GM10248 (cell line): ENCODE results near the gene B3GAT1.

Experiments
- CTCF ChIA-PET: fragments of 300-600 bp; sonication (Branson Sonifier 250); formaldehyde crosslinking; extraction: SDS; loops from one replicate; lab custom pipeline; 2021; ENCODE audit warnings: antibody characterized with exemption; lab: Yijun Ruan, JAX
- POLR2A ChIA-PET: fragments of 350-650 bp; sonication (Branson Sonifier 250); formaldehyde crosslinking; extraction: SDS; loops from one replicate; lab custom pipeline; 2020; ENCODE audit warnings: antibody characterized with exemption; lab: Yijun Ruan, JAX
- DNase-seq: peaks from one replicate; pipeline ENCODE4 v3.0.0; 2012; ENCODE audit errors: extremely low spot score
- CTCF ChIP-seq: IDR thresholded peaks from 2 replicates; pipeline ENCODE4 v1.5.1; 2012; ENCODE audit warnings: mild to moderate bottlenecking, low read depth; ENCODE audit errors: extremely low read depth, missing control alignments, control extremely low read depth

The B3GAT1 gene

GRCh38 chr11:134377876-134378275 is 34.2 kb downstream of the B3GAT1 start:
- POLR2A ChIA-PET, result no interaction called here
- CTCF ChIA-PET, result interaction anchor here (1.7 kb wide), 1 partner anchor 9 kb away, joined by 4 read pairs; no protein-coding TSS in a partner anchor
- TF ChIP-seq CTCF, result no peak
- no peak for DNase-seq

GRCh38 chr11:134376150-134376921 is 35.7 kb downstream of the B3GAT1 start:
- ChIA-PET POLR2A (no interaction called here), CTCF (interaction anchor here (1.7 to 1.8 kb wide), 2 partner anchors 9 to 10 kb away, joined by 4 read pairs; no protein-coding TSS in a partner anchor)
- DNase-seq, result no peak
- no peak for TF ChIP-seq CTCF

DNA sequence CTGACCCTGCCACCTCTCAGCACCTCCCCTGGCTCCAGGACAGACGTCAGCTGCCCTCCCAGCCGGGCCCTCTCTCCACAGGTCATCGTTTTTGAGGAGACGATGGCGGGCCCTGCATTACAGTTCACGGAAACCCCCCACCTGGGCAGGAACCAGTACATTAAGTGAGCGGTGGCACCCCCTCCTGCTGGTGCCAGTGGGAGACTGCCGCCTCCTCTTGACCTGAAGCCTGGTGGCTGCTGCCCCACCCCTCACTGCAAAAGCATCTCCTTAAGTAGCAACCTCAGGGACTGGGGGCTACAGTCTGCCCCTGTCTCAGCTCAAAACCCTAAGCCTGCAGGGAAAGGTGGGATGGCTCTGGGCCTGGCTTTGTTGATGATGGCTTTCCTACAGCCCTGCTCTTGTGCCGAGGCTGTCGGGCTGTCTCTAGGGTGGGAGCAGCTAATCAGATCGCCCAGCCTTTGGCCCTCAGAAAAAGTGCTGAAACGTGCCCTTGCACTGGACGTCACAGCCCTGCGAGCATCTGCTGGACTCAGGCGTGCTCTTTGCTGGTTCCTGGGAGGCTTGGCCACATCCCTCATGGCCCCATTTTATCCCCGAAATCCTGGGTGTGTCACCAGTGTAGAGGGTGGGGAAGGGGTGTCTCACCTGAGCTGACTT is 37.0 kb downstream of the B3GAT1 start:
- TF ChIP-seq CTCF, result no peak
- CTCF ChIA-PET, result no interaction called here
- no peak for DNase-seq
- POLR2A ChIA-PET, result no interaction called here

DNA sequence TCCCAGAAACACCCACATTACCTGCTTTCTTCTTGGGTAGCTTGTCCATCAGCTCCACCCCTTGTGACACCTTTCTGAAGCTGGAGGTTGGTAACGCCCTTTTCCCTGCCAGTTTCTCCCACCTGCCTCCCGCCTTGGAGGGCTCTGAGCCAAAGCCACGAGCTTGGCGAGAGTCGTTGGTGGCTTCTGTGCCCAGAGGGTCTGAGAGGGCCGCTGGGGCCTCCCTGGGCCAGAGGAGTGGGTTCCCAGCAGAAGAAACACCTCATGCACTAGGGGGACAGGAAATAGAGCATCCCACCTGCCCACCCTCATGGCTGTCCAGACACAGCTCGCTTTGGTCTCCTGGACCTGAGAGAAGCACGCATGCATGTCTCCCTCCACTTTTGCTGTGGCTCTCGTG is 37.9 kb downstream of the B3GAT1 start:
- ChIA-PET POLR2A (no interaction called here), CTCF (no interaction called here)
- no peak for TF ChIP-seq CTCF
- DNase-seq, result no peak

- DNase-seq, result no peak
- TF ChIP-seq CTCF, result no peak
- CTCF ChIA-PET, result no interaction called here
- POLR2A ChIA-PET, result no interaction called here
These were observed 38.4 kb downstream of the B3GAT1 start for GRCh38 chr11:134373591-134374052.

- ChIA-PET CTCF (no interaction called here), POLR2A (no interaction called here)
- TF ChIP-seq CTCF, result no peak
- no peak for DNase-seq
These were observed 39.1 kb downstream of the B3GAT1 start for GRCh38 chr11:134372961-134373360.
